A549 treated with AZD2906 at 1 μM for 4 hours (cell line): ENCODE results near the gene NCS1. TPM values are rescaled to one million over a fixed set of nuclear protein-coding genes. Genes with fewer than 3 reads are reported as not detected.

Source experiments
- total RNA-seq: library from RNA; stranded (reverse); fragments of 200-300 nt; extraction: Qiagen RNA extraction; gene quantifications from 5 replicates; pipeline ENCODE4 v1.2.3, GENCODE V29; 2022

The NCS1 gene
- 33.0 to 51.7 TPM (median 48.3 TPM) in 5 replicates for total RNA-seq

GRCh38 chr9:130172161-130172857, at the start of gene NCS1:
Gene NCS1, plus strand, starts transcription at chr9:130172404. Its CDS starts 260 bp downstream, at chr9:130172664.

GRCh38 chr9:130265431-130266235, 93.4 kb downstream of the NCS1 start, which contains the start of gene HMCN2:
Gene HMCN2, plus strand, starts transcription at chr9:130265760. Its CDS starts 119 bp downstream, at chr9:130265879.

Other genes starting within 250 kb of the NCS1 start
- gene FNBP1, start 129.2 kb upstream of the NCS1 start, total RNA-seq, result 11.8 to 15.0 TPM (median 13.5 TPM) in 5 replicates
- 23.5 to 29.9 TPM (median 26.3 TPM) in 5 replicates for gene GPR107, start 118.5 kb upstream of the NCS1 start, total RNA-seq
- gene HMCN2, start 93.4 kb downstream of the NCS1 start, total RNA-seq, result 0.01 to 0.13 TPM (median 0.09 TPM) in 5 replicates